ENCODE results near the gene RNF10.

Gene RNF10

GRCh38 chr12:120598674-120599463, 64.7 kb downstream of the RNF10 start:
- TF ChIP-seq CTCF (IDR thresholded peaks at IDR 0.05): no peak

- TF ChIP-seq CTCF (IDR thresholded peaks at IDR 0.05): no peak
These were observed 65.8 kb downstream of the RNF10 start for GRCh38 chr12:120599672-120600552.

DNA sequence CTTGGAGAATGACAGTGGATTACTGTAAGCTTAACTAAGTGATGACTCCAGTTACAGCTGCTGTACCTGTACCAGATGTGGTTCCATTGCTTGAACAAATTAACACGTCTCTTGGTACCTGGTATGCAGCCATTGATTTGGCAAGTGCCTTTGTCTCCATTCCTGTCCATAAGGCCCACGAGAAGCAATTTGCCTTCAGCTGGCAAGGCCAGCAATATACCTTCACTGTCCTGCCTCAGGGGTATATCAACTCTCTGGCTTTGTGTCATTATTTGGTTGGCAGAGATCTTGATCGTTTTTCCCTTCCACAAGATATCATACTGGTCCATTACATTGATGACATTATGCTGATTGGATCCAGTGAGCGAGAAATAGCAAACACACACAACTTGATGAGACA, 76.4 kb downstream of the RNF10 start:
- TF ChIP-seq CTCF (IDR thresholded peaks at IDR 0.05): no peak

DNA sequence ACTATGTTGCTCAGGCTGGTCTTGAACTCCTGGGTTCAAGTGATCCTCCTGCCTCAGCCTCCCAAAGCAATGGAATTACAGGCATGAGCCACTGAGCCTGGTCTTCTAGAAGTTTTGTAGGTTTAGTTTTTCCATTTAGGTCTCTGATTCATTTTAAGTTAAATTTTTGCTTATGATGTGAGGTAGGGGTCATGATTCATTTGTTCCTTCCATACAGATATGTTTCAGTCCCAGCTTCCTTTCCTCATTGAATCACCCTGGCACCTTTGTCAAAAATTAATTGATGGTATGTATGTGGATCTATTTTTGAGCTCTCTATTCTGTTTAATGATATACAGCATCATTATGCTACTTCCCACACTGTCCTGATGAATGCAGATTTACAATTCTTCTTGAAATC, 80.7 kb downstream of the RNF10 start:
- TF ChIP-seq CTCF (IDR thresholded peaks at IDR 0.05): no peak

GRCh38 chr12:120618954-120619615, 84.9 kb downstream of the RNF10 start:
- no peak for TF ChIP-seq CTCF (IDR thresholded peaks at IDR 0.05)

DNA sequence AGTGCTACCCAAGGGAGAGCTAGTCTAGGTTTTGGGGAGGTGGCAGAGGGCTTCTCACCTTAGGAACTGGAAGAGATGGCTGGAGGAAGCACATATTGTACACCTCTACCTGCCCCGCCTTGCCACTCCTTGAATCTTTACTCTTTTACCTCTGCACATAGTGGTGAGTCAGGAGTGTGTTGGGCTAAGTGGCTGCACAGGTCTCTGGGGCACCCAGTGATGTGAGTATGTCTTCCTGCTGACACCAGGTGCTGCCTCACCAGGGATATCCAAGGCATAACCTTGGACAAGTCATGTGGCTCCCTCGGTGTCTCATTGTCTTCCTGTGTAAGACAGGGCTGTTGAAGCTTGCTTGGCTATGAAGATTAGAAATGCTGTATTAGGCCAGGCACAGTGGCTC, 86.5 kb downstream of the RNF10 start:
- no peak for TF ChIP-seq CTCF (IDR thresholded peaks at IDR 0.05)

GRCh38 chr12:120625557-120626419, 91.6 kb downstream of the RNF10 start:
- TF ChIP-seq CTCF (IDR thresholded peaks at IDR 0.05): no peak
